ENCODE results near the gene EEIG1. TPM values are rescaled to one million over a fixed set of nuclear protein-coding genes. Genes with fewer than 3 reads are reported as not detected.

The EEIG1 gene
- total RNA-seq, 2 donors from 2014 or later: 41.9 to 42.0 TPM

DNA sequence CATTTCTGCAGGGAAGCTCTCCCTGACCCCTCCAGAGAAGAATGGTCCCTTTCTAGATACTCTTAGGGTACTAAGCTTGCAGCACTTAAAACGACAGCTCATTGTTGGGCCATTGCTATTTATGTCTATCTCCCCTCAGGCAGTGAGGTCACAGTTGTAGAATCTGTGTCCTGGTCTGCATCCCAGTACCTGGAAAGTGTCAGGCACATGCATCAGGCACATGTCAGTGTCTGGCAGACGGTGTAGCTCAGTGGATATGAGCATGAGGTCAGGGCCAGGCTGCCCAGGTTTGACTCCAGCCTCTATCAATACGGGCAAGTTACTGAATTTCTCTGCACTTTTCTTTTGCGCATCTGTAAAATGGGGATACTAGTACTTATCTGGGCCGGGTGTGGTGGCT, 22.2 kb upstream of the EEIG1 start:
- intact Hi-C loops (cut with DNase I): loop anchor here (10.0 kb wide), 1 partner anchor 258 kb away; no protein-coding TSS in a partner anchor
- H3K27me3 ChIP-seq: no peaks in the 10 kb centered on the region
- DNase-seq (no peak), ATAC-seq (no peak)
- peaks cover 12% of the 10 kb centered on the region for H3K4me1 ChIP-seq
- H3K4me3 ChIP-seq: no peak overlapping the region
- WGBS, 2 donors: 89 to 95% methylated on average over 5 of the region's 5 CpGs
- no peak overlapping the region for H3K27ac ChIP-seq
- H3K36me3 ChIP-seq (replicated peaks in 1 of 2; ENCODE audit: insufficient read depth in 1 of 2, low read depth in 2 of 2): no peaks in the 10 kb centered on the region
- no peak for TF ChIP-seq POLR2A (IDR thresholded peaks at IDR 0.05)
- TF ChIP-seq, protein P1, sequence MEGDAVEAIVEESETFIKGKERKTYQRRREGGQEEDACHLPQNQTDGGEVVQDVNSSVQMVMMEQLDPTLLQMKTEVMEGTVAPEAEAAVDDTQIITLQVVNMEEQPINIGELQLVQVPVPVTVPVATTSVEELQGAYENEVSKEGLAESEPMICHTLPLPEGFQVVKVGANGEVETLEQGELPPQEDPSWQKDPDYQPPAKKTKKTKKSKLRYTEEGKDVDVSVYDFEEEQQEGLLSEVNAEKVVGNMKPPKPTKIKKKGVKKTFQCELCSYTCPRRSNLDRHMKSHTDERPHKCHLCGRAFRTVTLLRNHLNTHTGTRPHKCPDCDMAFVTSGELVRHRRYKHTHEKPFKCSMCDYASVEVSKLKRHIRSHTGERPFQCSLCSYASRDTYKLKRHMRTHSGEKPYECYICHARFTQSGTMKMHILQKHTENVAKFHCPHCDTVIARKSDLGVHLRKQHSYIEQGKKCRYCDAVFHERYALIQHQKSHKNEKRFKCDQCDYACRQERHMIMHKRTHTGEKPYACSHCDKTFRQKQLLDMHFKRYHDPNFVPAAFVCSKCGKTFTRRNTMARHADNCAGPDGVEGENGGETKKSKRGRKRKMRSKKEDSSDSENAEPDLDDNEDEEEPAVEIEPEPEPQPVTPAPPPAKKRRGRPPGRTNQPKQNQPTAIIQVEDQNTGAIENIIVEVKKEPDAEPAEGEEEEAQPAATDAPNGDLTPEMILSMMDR (IDR thresholded peaks at IDR 0.05): no peak
- no peaks in the 10 kb centered on the region for H3K9me3 ChIP-seq

DNA sequence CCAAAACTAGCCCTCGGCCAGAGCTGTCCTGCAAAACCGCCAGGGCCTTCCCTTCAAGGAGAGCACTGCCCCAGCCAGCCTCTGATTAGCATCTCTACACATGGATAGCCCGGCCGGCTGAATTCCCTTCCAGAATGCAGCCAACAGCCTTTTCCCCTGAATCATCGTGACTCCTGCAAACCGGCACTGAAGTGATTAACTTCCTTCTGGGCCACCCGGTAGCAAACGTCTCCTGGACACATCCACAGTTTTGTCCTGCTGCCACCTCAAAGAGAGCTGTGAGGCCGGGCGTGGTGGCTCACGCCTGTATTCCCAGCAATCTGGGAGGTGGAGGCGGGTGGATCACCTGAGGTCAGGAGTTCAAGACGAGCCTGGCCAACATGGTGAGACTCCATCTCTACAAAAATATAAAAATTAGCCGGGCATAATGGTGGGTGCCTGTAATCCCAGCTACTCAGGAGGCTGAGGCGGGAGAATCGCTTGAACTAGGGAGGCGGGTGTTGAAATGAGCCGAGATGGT, 21.1 kb upstream of the EEIG1 start:
- no peak overlapping the region for H3K27ac ChIP-seq
- WGBS, 2 donors: 70 to 92% methylated on average over 10 to 18 of the region's 18 CpGs
- H3K4me1 ChIP-seq: peaks cover 3% of the 10 kb centered on the region
- ATAC-seq (no peak), DNase-seq (no peak)
- no peaks in the 10 kb centered on the region for H3K27me3 ChIP-seq
- no peaks in the 10 kb centered on the region for H3K36me3 ChIP-seq (replicated peaks in 1 of 2; ENCODE audit: insufficient read depth in 1 of 2, low read depth in 2 of 2)
- H3K9me3 ChIP-seq: no peaks in the 10 kb centered on the region
- no peak overlapping the region for H3K4me3 ChIP-seq
- no peak for TF ChIP-seq POLR2A (IDR thresholded peaks at IDR 0.05)
- TF ChIP-seq, protein P1 (IDR thresholded peaks at IDR 0.05): no peak
- intact Hi-C loops (cut with DNase I): loop anchor here (10.0 kb wide), 1 partner anchor 257 kb away; no protein-coding TSS in a partner anchor

DNA sequence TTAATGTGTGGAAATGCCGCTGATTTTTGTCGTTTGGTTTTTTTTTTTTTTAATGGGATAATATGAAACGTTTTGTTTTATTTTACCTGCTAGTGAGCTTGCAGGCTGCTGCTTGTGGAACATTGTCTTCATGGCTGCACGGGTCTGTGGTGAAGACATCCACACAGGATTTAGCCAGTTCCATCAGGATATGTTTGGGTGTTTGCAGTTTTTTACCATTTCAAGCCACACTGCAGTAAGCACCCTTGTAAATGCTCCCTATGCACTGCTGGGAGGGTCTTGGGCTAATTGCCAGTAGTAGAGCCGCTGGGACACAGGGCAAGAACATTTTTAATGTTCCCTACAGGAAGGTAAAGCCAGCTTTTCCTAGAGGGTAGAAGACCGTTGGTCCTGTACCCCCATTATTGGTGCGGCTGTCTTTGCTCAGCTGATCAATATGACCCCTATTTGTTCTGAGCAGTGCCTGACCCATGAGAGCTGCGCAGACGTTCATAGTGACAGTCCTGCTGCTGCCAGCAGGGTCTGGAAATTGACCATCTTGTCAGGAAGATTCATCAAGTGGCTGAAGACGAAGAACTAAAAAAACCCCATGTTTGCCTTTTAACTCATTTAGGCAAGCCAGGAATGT, 20.5 kb upstream of the EEIG1 start:
- Histone ChIP-seq H3K9me3 (no peaks in the 10 kb centered on the region), H3K36me3 (replicated peaks in 1 of 2; ENCODE audit: insufficient read depth in 1 of 2, low read depth in 2 of 2) (no peaks in the 10 kb centered on the region), H3K4me1 (peaks cover 3% of the 10 kb centered on the region), H3K27me3 (no peaks in the 10 kb centered on the region), H3K4me3 (no peak overlapping the region), H3K27ac (no peak overlapping the region)
- TF ChIP-seq, protein P1 (IDR thresholded peaks at IDR 0.05): no peak
- TF ChIP-seq POLR2A (IDR thresholded peaks at IDR 0.05): no peak
- intact Hi-C loops (cut with DNase I): loop anchor here (10.0 kb wide), 1 partner anchor 256 kb away; no protein-coding TSS in a partner anchor
- 63 to 67% methylated on average over 8 to 10 of the region's 10 CpGs for WGBS, 2 donors
- DNase-seq (no peak), ATAC-seq (no peak)

DNA sequence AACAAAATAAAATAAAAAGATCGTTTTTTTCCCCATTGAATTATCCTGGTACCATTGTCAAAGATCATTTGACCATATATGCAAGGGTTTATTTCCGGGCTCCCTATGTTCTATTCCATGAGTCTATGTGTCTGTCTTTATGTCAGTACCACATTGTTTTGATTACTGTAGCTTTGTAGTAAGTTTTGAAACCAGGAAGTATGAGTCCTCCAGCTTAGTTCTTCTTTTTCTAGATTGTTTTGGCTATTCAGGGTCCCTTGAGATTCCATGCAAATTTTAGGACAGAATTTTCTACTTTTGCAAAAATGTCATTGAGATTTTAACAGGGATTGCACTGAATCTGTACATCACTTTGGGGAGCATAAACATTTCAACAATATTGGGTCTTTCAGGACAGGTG, 18.7 kb upstream of the EEIG1 start:
- Histone ChIP-seq H3K27ac (no peak overlapping the region), H3K9me3 (no peaks in the 10 kb centered on the region), H3K4me1 (no peaks in the 10 kb centered on the region), H3K27me3 (no peaks in the 10 kb centered on the region), H3K36me3 (replicated peaks in 1 of 2; ENCODE audit: insufficient read depth in 1 of 2, low read depth in 2 of 2) (no peaks in the 10 kb centered on the region), H3K4me3 (no peak overlapping the region)
- intact Hi-C loops (cut with DNase I): loop anchor here (5.0 kb wide), 1 partner anchor 33 kb away; no protein-coding TSS in a partner anchor
- WGBS, 2 donors: 86 to 87% methylated on average over 2 of the region's 2 CpGs
- DNase-seq (no peak), ATAC-seq (no peak)
- TF ChIP-seq, protein P1 (IDR thresholded peaks at IDR 0.05): no peak
- TF ChIP-seq POLR2A (IDR thresholded peaks at IDR 0.05): no peak

DNA sequence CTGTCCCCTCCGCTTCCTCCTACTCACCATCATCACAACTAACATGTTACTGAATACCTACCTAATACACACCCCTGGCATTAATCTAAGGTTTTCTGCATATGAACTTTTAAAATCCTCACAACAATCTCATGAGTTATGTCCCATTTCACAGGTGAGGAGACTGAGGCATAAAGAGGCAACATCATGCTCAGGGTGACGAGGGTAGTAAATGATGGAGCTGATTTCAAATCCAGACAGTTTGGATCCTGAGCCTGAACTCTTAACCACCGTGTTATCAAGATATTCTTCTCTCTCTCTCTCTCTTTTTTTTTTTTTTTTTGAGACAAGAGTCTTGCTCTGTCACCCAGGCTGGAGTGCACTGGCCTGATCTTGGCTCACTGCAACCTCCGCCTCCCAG, 12.9 kb upstream of the EEIG1 start:
- Histone ChIP-seq H3K9me3 (no peaks in the 10 kb centered on the region), H3K27ac (no peak overlapping the region), H3K27me3 (no peaks in the 10 kb centered on the region), H3K4me3 (no peak overlapping the region), H3K4me1 (peaks cover 28% of the 10 kb centered on the region), H3K36me3 (replicated peaks in 1 of 2; ENCODE audit: insufficient read depth in 1 of 2, low read depth in 2 of 2) (no peaks in the 10 kb centered on the region)
- no peak for ATAC-seq
- no peak for DNase-seq
- TF ChIP-seq, protein P1 (IDR thresholded peaks at IDR 0.05): no peak
- TF ChIP-seq POLR2A (IDR thresholded peaks at IDR 0.05): no peak
- intact Hi-C loops (cut with DNase I): no loop called here
- 89 to 98% methylated on average over 4 of the region's 4 CpGs for WGBS, 2 donors

Measured in body of pancreas (tissue), 4 donors.